Glomerular visceral epithelial cell (primary cell): ENCODE measurements around the gene MICA.
"Not testable (repeated sequence)": the region's sequence is repeated elsewhere in the genome, so short reads cannot be mapped to it uniquely, and the experiment has no call there.

Experiments used
- DNase-seq: peaks from one replicate; pipeline ENCODE4 v3.0.0-alpha.2; 2016; ENCODE audit errors: extremely low spot score

MICA gene

GRCh38 chr6:31412506-31412905 is 9.1 kb downstream of the MICA start:
- DNase-seq = no peak

DNA sequence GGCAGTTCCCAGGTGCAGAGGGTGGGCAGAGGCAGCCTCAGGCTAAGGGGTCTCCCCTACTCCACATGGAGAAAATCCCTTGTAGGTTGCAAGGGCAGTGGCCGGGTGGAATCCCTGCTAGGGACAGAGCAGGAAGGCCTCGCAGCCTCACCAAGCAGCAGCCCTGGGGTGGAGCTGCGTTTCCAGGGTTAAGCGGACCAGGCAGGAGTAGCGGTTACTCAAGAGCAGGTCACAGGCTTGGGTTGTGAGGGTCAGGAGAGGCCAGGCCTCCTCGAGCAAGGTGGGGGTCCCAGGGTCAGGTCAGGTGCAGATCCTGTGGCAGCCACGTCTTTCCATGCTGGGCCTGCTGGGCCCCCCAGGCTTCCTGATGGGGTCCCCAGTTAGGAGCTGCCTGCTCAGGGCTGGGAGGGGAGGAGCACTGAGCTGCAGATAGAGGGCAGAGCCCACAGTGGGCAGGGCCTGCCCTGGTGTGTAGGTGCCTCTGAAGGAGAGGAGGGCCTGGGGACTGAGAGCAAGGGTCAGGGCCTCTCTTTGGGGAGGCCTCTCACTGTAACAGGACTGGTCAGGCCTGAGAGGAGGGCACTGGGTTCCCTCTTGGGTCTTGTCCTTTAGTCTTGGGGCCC is 10.9 kb downstream of the MICA start:
- DNase-seq = not testable (repeated sequence)

DNA sequence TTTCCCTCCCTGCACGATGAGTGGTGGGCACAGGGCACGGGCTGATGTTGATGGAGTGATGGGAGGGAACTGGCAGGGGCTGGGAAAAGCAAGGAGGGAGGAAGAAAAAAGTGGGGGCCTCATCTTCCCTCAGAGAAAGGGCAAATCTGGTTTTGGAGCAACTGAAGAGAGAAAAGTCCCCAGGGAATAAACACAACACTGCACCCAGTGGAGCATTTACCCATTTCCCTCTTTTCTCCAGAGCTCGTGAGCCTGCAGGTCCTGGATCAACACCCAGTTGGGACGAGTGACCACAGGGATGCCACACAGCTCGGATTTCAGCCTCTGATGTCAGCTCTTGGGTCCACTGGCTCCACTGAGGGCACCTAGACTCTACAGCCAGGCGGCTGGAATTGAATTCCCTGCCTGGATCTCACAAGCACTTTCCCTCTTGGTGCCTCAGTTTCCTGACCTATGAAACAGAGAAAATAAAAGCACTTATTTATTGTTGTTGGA is 11.4 kb downstream of the MICA start:
- DNase-seq = no peak

DNA sequence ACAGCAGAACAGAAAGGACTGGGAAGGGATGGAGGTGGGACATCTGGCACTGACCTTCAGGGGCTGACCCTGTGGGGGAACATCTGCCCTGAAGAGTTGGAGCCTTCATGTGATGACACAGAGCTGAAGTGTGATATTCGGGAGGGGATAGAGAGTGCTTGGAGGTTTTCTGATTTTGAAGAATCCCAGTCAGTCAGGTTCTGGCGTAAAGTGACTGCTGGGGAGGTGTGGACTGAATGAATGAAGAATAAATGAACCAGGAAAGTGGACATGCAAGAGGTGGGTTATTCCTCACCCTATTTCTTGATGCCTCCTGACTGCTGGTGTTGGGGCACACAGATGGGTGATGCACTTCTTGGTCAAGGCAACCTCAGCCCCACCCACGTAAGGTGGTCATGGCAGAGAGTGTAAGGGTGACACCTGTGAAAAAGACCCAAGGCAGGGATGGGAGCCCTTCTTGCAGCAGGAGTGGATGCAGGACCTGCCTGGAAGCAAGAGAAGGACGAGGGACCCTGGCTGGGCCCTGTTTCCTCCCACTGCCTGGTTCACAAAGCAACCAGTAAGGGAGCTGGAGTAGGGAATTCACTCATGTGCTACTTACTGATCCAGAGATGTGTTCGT is 13.1 kb downstream of the MICA start:
- DNase-seq = no peak

- no peak for DNase-seq
Measured at GRCh38 chr6:31418251-31418650, 14.9 kb downstream of the MICA start.

GRCh38 chr6:31419842-31420241 is 16.4 kb downstream of the MICA start:
- DNase-seq = no peak

GRCh38 chr6:31420546-31420945 is 17.2 kb downstream of the MICA start:
- DNase-seq = no peak

DNA sequence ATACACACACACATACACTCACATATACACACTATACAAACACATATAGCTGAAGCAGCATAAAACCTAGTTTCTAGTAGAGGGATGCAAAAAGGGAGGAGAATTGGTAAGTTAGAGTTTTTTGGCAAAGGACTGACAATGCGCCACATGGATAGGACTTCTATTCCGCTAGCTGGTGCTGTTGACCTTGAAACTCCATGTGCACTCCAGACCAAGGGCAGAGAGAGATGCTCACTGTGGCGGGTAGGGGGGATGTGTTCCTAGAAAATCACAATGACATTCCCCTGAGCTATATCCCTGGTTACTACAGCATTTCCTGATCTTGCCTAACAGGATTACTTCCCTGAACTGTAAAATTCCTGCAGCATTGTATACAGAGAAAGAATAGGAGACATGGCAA is 19.2 kb downstream of the MICA start:
- DNase-seq = no peak

DNA sequence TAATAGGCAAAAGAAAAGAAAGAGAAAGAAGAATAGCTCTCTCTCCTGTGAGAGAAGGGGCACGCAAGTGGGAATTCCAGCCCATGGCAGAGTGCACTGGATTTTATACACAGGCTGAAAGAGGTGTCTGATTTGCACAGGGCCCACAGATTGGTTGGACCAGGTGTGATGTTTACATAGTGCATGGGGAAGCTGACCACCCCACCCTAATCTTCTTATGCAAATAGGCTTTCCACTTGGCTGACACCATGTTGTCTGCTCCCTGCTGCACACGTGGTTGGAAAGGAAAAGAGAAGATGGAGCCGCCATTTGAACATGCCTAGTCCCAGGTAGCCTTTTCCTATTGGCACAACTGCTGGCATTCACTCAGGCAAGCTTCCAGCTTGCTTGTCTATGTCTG is 20.2 kb downstream of the MICA start:
- DNase-seq = no peak

- no peak for DNase-seq
Measured at GRCh38 chr6:31426395-31427354, 23.3 kb downstream of the MICA start.

DNA sequence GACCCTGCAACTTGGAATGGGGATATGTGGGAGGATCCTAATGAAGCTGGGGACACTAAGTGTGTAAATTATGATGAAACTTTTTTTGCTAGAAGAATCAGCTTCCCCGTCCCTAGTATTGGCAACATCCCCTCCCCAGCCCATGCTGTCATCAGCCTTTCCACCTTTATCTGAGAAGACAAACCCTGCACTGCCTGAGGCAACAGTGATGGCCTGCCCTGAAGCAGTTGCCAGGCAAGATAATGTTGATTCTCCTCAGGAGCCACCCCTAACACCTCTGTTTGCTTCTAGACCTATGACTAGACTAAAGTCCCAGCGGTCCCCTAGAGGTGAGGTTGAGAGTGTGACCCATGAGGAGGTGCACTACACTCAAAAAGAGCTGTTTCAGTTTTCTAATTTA is 27.1 kb downstream of the MICA start:
- no peak for DNase-seq

- DNase-seq = not testable (repeated sequence)
Measured at GRCh38 chr6:31435051-31435450, 31.7 kb downstream of the MICA start.

- no peak for DNase-seq
Measured at GRCh38 chr6:31438222-31438621, 34.8 kb downstream of the MICA start.

GRCh38 chr6:31438677-31439076 is 35.3 kb downstream of the MICA start:
- no peak for DNase-seq

DNA sequence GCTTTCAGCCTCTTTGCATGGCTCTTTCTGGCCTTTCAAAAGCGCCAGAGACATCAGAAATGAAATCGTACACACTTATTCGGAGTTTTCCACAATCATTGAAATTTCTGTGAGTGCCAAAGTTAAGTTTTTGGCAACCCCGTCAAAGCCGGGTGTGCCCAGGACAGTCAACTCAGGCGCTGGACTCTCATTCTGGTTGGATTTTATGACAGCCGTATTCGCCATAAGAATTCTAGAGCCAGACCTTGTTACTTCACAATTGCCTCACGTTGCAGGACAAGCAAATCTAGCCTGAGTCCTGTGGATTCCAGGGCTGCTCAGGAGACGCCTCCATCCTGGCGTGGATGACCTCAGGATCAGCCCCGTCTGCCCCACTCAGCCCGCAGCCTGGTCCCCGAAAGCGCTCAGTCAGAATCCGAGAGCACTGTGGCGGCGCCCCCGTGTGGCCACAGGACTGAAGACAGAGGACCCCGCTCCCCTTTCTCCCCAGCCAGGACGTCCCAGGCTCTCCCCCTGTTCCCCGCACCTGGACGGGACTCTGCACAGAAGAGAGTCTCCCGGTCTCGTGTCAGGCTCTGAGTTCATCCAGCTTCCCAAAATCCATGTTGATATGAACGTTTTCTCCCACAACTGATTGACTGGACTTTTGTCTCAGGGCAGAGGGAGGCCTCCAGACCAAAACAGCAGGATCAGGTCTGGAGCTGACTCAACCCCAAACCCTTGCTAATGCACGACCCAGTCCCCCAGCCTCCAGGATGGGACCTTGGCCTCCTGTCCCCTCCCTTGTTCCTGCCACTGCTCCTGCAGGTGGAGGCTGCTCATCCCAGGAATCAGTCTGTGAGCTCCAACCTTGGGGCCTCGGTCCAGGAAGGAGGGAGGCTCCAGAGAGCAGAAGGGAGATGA is 38.2 kb downstream of the MICA start:
- DNase-seq = peak; percentile 80

GRCh38 chr6:31446481-31446880 is 43.1 kb downstream of the MICA start:
- DNase-seq = no peak

- not testable (repeated sequence) for DNase-seq
Measured at GRCh38 chr6:31446999-31447789, 43.8 kb downstream of the MICA start.

DNA sequence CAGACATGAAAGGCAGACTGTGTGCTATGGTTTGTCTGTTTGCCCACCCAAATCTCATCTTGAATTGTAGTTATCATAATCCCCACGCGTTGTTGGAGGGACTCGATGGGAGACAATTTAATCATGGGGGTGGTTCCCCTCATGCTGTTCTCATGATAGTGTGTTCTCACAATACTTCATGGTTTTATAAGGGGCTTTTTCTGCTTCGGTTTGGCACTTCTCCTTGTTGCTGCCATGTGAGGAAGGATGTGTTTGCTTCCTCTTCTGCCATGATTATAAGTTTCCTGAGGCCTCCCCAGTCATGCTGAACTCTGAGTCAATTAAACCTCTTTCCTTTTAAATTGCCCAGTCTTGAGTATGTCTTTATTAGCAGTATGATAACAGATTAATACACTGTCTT is 47.4 kb downstream of the MICA start:
- no peak for DNase-seq

DNA sequence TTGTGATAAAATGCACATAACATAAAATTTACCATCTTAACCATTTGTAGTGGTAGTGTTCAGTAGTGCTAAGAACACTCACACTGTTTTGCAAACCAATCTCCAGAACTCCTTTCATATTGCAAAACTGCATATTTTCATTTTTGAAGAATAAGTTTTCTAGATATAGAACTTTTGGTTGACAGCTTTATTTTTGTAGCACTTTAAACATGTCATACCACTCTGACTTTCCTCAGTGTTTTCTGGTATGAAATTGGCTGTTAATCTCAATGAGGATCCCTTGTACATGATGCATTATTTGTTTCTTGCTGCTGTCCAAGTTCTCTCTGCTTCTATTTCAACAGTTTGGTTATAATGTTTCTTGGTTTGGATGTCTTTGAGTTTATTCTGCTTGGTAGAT is 49.5 kb downstream of the MICA start:
- no peak for DNase-seq

DNA sequence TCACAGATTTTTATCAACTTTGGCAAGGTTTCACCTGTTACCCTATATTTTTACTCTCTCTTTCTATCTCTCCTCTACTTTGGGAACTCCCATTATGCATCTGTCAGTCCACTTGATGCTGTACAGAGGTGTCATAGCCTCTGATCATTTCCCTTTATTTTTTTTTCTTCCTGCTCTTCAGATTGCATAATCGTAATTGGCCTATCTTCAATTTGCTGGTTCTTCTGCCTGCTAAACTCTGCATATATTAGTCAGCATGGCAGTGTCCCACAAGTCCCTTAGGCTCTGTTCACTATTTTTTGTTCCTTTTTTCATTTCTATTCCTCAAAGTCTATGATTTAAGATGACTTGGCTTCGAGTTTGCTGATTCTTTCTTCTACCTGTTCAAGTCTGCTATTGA is 49.9 kb downstream of the MICA start:
- DNase-seq = no peak

- not testable (repeated sequence) for DNase-seq
Measured at GRCh38 chr6:31459864-31460263, 56.5 kb downstream of the MICA start.
